K562 (cell line): ENCODE measurements around the gene MVD. TPM values are rescaled to one million over a fixed set of nuclear protein-coding genes. Genes with fewer than 3 reads are reported as not detected.

Source experiments
- ATF1 ChIP-seq, 2 experiments: fragments of 450-650 bp in 1 of 2; IDR thresholded peaks; 2 replicates each; pipeline ENCODE4 v1.6.1; 2016; ENCODE audit warnings: missing compliant biosample characterization in 1 of 2, missing genetic modification characterization in 1 of 2
- CBFA2T3 ChIP-seq: fragments of 450-650 bp; IDR thresholded peaks from 2 replicates; pipeline ENCODE4 v1.6.1; 2017
- CTBP1 ChIP-seq: fragments of 450-650 bp; IDR thresholded peaks from 2 replicates; pipeline ENCODE4 v1.6.1; 2016; ENCODE audit warnings: borderline replicate concordance
- CXXC5 ChIP-seq: fragments of 250-450 bp; sonication (Bioruptor Pico); IDR thresholded peaks from 2 replicates; pipeline ENCODE4 v1.8.0; 2022; ENCODE audit warnings: inconsistent platforms, mild to moderate bottlenecking, moderate library complexity
- DPF2 ChIP-seq: fragments of 450-650 bp; IDR thresholded peaks from 2 replicates; pipeline ENCODE4 v1.6.1; 2016
- HDAC8 ChIP-seq: fragments of 450-650 bp; IDR thresholded peaks from 2 replicates; pipeline ENCODE4 v1.6.1; 2016; ENCODE audit warnings: mild to moderate bottlenecking, missing genetic modification characterization, moderate library complexity, missing compliant biosample characterization
- MAZ ChIP-seq, 2 experiments: fragments of 450-650 bp in 1 of 2; sonication (generic) in 1 of 2; formaldehyde crosslinking; IDR thresholded peaks in 1 of 2; conservative IDR thresholded peaks in 1 of 2; 2 replicates each; pipeline versions ENCODE4 v1.4.0 to v1.5.0; 2020; ENCODE audit warnings: mild to moderate bottlenecking in 1 of 2, missing genetic modification reagents in 1 of 2
- NFATC3 ChIP-seq: fragments of 450-650 bp; IDR thresholded peaks from 2 replicates; pipeline ENCODE4 v1.6.1; 2017; ENCODE audit warnings: mild to moderate bottlenecking
- NFIC ChIP-seq: fragments of 450-650 bp; IDR thresholded peaks from 2 replicates; pipeline ENCODE4 v1.6.1; 2017; ENCODE audit warnings: mild to moderate bottlenecking, inconsistent platforms
- NR2C2 ChIP-seq, 2 experiments: fragments of 200-800 bp in 1 of 2; sonication (Bioruptor generic) in 1 of 2; sonication (generic) in 1 of 2; formaldehyde crosslinking in 1 of 2; IDR thresholded peaks; 2 replicates each; pipeline versions ENCODE4 v1.6.1 to v1.8.0; 2016 to 2022; ENCODE audit warnings: mild to moderate bottlenecking in 1 of 2, missing compliant biosample characterization in 1 of 2, missing genetic modification characterization in 1 of 2, missing genetic modification reagents in 1 of 2
- PYGO2 ChIP-seq: fragments of 450-650 bp; IDR thresholded peaks from 2 replicates; pipeline ENCODE4 v1.6.1; 2016; ENCODE audit warnings: mild to moderate bottlenecking, missing genetic modification characterization, moderate library complexity, missing compliant biosample characterization
- ZNF444 ChIP-seq: fragments of 250-450 bp; sonication (Bioruptor Pico); IDR thresholded peaks from 2 replicates; pipeline ENCODE4 v1.4.0; 2020; ENCODE audit warnings: mild to moderate bottlenecking, moderate library complexity
- polyA plus RNA-seq, 8 experiments: library from polyadenylated mRNA; depleted of rRNA in 4 of 8; stranded (reverse) in 5 of 8; unstranded in 3 of 8; fragments of >200 nt; fragmentation: Nextera tagmentation in 2 of 8; fragmentation: Illumina TruSeq in 1 of 8; extraction: Ambion mirVana in 2 of 8; extraction: Trizol in 1 of 8; gene quantifications; 2 replicates each; pipeline versions ENCODE4 v1.2.1 to v1.2.3, GENCODE V29; 2011 to 2014; ENCODE audit warnings: inconsistent platforms in 1 of 8, missing spikeins in 1 of 8
- total RNA-seq, 7 experiments: library from RNA; depleted of rRNA in 6 of 7; stranded (reverse); fragments of >200 nt in 6 of 7; fragmentation: Illumina TruSeq in 2 of 7; extraction: Trizol in 2 of 7; gene quantifications; 2 replicates each; pipeline versions ENCODE4 v1.2.1 to v1.2.3, GENCODE V29; 2011 to 2021; ENCODE audit warnings: low replicate concordance in 1 of 7
- TF ChIP-seq, protein P1 (sequence below), 2 experiments: fragments of 450-650 bp in 1 of 2; sonication (generic) in 1 of 2; formaldehyde crosslinking in 1 of 2; IDR thresholded peaks; 2 replicates each; pipeline versions ENCODE4 v1.7.1 to v1.9.0; 2016 to 2022; ENCODE audit warnings: inconsistent platforms in 1 of 2, mild to moderate bottlenecking in 1 of 2, missing genetic modification reagents in 1 of 2
- TF ChIP-seq, protein P2 (sequence below): fragments of 450-650 bp; IDR thresholded peaks from 2 replicates; pipeline ENCODE4 v1.6.1; 2018; ENCODE audit warnings: mild to moderate bottlenecking, low read depth; ENCODE audit not compliant: partially characterized antibody
- TF ChIP-seq, protein P3 (sequence below): fragments of 450-650 bp; formaldehyde crosslinking; IDR thresholded peaks from 2 replicates; pipeline ENCODE4 v1.4.0; 2020; ENCODE audit warnings: mild to moderate bottlenecking, moderate library complexity

The MVD gene
- total and polyA plus RNA-seq, 9 of the 15 experiments (the other 6 are each of a cell fraction or from before 2014, with no cell fraction given), result 12.2 to 141 (median 45.3) TPM

GRCh38 chr16:88651276-88651988, 11.5 kb downstream of the MVD start (continued):
- TF ChIP-seq, protein P1, sequence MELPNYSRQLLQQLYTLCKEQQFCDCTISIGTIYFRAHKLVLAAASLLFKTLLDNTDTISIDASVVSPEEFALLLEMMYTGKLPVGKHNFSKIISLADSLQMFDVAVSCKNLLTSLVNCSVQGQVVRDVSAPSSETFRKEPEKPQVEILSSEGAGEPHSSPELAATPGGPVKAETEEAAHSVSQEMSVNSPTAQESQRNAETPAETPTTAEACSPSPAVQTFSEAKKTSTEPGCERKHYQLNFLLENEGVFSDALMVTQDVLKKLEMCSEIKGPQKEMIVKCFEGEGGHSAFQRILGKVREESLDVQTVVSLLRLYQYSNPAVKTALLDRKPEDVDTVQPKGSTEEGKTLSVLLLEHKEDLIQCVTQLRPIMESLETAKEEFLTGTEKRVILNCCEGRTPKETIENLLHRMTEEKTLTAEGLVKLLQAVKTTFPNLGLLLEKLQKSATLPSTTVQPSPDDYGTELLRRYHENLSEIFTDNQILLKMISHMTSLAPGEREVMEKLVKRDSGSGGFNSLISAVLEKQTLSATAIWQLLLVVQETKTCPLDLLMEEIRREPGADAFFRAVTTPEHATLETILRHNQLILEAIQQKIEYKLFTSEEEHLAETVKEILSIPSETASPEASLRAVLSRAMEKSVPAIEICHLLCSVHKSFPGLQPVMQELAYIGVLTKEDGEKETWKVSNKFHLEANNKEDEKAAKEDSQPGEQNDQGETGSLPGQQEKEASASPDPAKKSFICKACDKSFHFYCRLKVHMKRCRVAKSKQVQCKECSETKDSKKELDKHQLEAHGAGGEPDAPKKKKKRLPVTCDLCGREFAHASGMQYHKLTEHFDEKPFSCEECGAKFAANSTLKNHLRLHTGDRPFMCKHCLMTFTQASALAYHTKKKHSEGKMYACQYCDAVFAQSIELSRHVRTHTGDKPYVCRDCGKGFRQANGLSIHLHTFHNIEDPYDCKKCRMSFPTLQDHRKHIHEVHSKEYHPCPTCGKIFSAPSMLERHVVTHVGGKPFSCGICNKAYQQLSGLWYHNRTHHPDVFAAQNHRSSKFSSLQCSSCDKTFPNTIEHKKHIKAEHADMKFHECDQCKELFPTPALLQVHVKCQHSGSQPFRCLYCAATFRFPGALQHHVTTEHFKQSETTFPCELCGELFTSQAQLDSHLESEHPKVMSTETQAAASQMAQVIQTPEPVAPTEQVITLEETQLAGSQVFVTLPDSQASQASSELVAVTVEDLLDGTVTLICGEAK (IDR thresholded peaks at IDR 0.05), result peak; percentile 89
- TF ChIP-seq, protein P1 (CRISPR knock-in tag; IDR thresholded peaks at IDR 0.05), result no peak
- TF ChIP-seq ATF1 (CRISPR knock-in tag; IDR thresholded peaks at IDR 0.05), result no peak
- TF ChIP-seq ATF1 (tag; IDR thresholded peaks at IDR 0.05), result peak; percentile 84
- TF ChIP-seq, protein P2, sequence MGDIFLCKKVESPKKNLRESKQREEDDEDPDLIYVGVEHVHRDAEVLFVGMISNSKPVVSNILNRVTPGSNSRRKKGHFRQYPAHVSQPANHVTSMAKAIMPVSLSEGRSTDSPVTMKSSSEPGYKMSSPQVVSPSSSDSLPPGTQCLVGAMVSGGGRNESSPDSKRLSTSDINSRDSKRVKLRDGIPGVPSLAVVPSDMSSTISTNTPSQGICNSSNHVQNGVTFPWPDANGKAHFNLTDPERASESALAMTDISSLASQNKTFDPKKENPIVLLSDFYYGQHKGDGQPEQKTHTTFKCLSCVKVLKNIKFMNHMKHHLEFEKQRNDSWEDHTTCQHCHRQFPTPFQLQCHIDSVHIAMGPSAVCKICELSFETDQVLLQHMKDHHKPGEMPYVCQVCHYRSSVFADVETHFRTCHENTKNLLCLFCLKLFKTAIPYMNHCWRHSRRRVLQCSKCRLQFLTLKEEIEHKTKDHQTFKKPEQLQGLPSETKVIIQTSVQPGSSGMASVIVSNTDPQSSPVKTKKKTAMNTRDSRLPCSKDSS, result no peak
- peak; percentile 65 to 76 for TF ChIP-seq MAZ (CRISPR knock-in tag; conservative IDR thresholded peaks at IDR 0.05 in 1 of 2, IDR thresholded peaks at IDR 0.05 in 1 of 2)
- TF ChIP-seq, protein P3, sequence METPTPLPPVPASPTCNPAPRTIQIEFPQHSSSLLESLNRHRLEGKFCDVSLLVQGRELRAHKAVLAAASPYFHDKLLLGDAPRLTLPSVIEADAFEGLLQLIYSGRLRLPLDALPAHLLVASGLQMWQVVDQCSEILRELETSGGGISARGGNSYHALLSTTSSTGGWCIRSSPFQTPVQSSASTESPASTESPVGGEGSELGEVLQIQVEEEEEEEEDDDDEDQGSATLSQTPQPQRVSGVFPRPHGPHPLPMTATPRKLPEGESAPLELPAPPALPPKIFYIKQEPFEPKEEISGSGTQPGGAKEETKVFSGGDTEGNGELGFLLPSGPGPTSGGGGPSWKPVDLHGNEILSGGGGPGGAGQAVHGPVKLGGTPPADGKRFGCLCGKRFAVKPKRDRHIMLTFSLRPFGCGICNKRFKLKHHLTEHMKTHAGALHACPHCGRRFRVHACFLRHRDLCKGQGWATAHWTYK (CRISPR knock-in tag), result peak; percentile 58; the same call in 1 of the 2 replicates
- TF ChIP-seq CXXC5 (CRISPR knock-in tag), result peak; percentile 47
- no peak for TF ChIP-seq PYGO2 (tag)
- TF ChIP-seq NFATC3, result no peak
- TF ChIP-seq ZNF444 (CRISPR knock-in tag), result 0 out of 2 replicates have a peak, but pooled peaks have one; percentile 17
- TF ChIP-seq HDAC8, result no peak
- no peak for TF ChIP-seq NR2C2 (CRISPR knock-in tag; IDR thresholded peaks at IDR 0.05)
- TF ChIP-seq NR2C2 (tag; IDR thresholded peaks at IDR 0.05), result peak; percentile 85
- TF ChIP-seq DPF2, result peak; percentile 76
- TF ChIP-seq CBFA2T3, result peak; percentile 22
- peak; percentile 38; the same call in 1 of the 2 replicates for TF ChIP-seq CTBP1
- peak; percentile 54 for TF ChIP-seq NFIC
